Measurements from ENCODE around the gene DPP4.

GRCh38 chr2:162107361-162107901, 33.4 kb upstream of the DPP4 start:
- TF ChIP-seq POLR2AphosphoS5 (IDR thresholded peaks at IDR 0.05; ENCODE audit: borderline replicate concordance, low read depth, low read length) (no peak), EZH2 (IDR thresholded peaks at IDR 0.05) (no peak)

Data from SK-N-MC (cell line).